ENCODE data around the gene MOCOS.

The MOCOS gene

DNA sequence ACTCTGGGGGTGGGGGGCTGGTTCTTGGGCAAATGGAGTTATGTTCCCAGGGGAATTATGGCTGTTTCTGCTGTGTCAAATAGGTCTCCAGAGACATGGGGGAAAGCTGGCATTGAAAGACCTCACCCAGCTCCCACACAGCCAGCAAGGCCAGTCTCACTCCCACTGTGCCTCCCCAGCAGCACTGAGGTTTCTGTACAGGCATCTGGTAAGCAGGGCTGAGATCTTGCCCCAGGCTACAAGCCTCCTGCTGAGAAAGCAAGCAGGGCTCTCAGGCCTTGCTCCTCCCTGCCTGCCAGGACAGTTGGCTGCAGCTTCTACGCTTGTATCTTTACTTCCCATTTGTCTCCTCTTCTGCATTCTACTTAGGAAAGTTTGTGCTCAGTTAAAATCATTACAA is 59.7 kb downstream of the MOCOS start:
- H3K4me2 ChIP-seq (ENCODE audit: low read length): no peak overlapping the region
- peaks cover 3% of the 10 kb centered on the region; the same call in 1 of the 2 replicates for H3K27me3 ChIP-seq (ENCODE audit: control insufficient read depth, low read length)
- H3K4me1 ChIP-seq (ENCODE audit: control insufficient read depth, low read length): peaks cover 5% of the 10 kb centered on the region
- no peaks in the 10 kb centered on the region for H3F3A ChIP-seq (ENCODE audit: control insufficient read depth, insufficient read depth)
- TF ChIP-seq EZH2phosphoT487 (IDR thresholded peaks at IDR 0.05; ENCODE audit: borderline replicate concordance, low read length): no peak
- TF ChIP-seq, protein P1, sequence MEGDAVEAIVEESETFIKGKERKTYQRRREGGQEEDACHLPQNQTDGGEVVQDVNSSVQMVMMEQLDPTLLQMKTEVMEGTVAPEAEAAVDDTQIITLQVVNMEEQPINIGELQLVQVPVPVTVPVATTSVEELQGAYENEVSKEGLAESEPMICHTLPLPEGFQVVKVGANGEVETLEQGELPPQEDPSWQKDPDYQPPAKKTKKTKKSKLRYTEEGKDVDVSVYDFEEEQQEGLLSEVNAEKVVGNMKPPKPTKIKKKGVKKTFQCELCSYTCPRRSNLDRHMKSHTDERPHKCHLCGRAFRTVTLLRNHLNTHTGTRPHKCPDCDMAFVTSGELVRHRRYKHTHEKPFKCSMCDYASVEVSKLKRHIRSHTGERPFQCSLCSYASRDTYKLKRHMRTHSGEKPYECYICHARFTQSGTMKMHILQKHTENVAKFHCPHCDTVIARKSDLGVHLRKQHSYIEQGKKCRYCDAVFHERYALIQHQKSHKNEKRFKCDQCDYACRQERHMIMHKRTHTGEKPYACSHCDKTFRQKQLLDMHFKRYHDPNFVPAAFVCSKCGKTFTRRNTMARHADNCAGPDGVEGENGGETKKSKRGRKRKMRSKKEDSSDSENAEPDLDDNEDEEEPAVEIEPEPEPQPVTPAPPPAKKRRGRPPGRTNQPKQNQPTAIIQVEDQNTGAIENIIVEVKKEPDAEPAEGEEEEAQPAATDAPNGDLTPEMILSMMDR (IDR thresholded peaks at IDR 0.05; ENCODE audit: low read depth, low read length, poor library complexity, severe bottlenecking): no peak
- H3K79me2 ChIP-seq (ENCODE audit: control insufficient read depth, low read length): no peaks in the 10 kb centered on the region
- no peak overlapping the region for H3K27ac ChIP-seq (ENCODE audit: low read depth, low read length)
- no peaks in the 10 kb centered on the region for H3K9me2 ChIP-seq (replicated peaks; ENCODE audit: control insufficient read depth, low read length)
- H3K9me3 ChIP-seq (ENCODE audit: control insufficient read depth, insufficient read depth, low read length): peaks cover 4% of the 10 kb centered on the region; the same call in 1 of the 2 replicates
- H4K20me1 ChIP-seq (ENCODE audit: control insufficient read depth, insufficient read depth, low read depth, low read length): no peaks in the 10 kb centered on the region
- no peaks in the 10 kb centered on the region for H3K36me3 ChIP-seq (ENCODE audit: control insufficient read depth, low read length)
- H3K4me3 ChIP-seq (ENCODE audit: low read length): no peak overlapping the region

DNA sequence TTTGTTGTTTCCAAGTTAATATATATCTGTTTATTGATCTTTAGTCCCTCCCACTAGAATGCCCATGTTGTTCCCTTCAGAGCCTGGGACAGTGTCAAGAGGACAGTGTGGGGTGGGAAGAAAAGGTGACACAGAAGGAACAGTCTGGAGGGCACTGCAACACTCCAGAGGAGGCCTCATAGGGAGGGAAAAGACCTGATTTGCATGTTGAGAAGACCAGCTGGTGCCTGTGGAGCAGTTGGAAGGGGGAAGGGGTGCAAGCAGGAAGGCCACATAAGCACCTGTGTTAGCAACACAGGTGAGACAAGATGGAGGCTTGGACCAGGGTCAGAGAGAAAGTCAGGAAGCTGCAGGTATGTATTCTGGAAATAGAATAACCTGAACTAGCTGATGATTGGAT is 62.1 kb downstream of the MOCOS start:
- no peak overlapping the region for H3K27ac ChIP-seq (ENCODE audit: low read depth, low read length)
- no peaks in the 10 kb centered on the region for H3K9me2 ChIP-seq (replicated peaks; ENCODE audit: control insufficient read depth, low read length)
- no peaks in the 10 kb centered on the region for H3K79me2 ChIP-seq (ENCODE audit: control insufficient read depth, low read length)
- no peak overlapping the region for H3K4me3 ChIP-seq (ENCODE audit: low read length)
- H3K27me3 ChIP-seq (ENCODE audit: control insufficient read depth, low read length): peaks cover 3% of the 10 kb centered on the region; the same call in 1 of the 2 replicates
- no peak for TF ChIP-seq EZH2phosphoT487 (IDR thresholded peaks at IDR 0.05; ENCODE audit: borderline replicate concordance, low read length)
- TF ChIP-seq, protein P1 (IDR thresholded peaks at IDR 0.05; ENCODE audit: low read depth, low read length, poor library complexity, severe bottlenecking): no peak
- H3K36me3 ChIP-seq (ENCODE audit: control insufficient read depth, low read length): no peaks in the 10 kb centered on the region
- H3K4me2 ChIP-seq (ENCODE audit: low read length): no peak overlapping the region
- H3K9me3 ChIP-seq (ENCODE audit: control insufficient read depth, insufficient read depth, low read length): peaks cover 4% of the 10 kb centered on the region; the same call in 1 of the 2 replicates
- H3F3A ChIP-seq (ENCODE audit: control insufficient read depth, insufficient read depth): no peaks in the 10 kb centered on the region
- no peaks in the 10 kb centered on the region for H4K20me1 ChIP-seq (ENCODE audit: control insufficient read depth, insufficient read depth, low read depth, low read length)
- peaks cover 5% of the 10 kb centered on the region for H3K4me1 ChIP-seq (ENCODE audit: control insufficient read depth, low read length)

DNA sequence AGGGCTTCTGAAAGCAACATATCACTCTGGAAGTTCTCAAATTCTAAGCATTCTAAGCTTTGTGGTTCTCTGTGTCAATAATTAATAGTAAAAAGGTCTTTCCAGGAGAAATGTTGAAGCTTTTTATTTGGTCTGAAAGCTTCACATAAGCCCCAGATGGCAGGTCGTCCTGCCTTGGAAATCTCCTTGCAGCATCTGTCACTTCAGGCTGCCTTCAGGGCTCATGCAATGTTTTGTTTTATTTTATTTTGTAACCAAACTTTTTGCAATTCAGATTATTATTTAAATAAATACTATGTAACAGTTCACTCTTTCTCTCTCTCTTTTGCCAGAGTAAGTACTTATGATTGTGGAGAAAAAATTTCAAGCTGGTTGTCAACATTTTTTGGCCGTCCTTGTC is 63.5 kb downstream of the MOCOS start:
- Histone ChIP-seq H3K4me1 (ENCODE audit: control insufficient read depth, low read length) (peaks cover 5% of the 10 kb centered on the region), H3K27me3 (ENCODE audit: control insufficient read depth, low read length) (peaks cover 3% of the 10 kb centered on the region; the same call in 1 of the 2 replicates), H3K9me2 (replicated peaks; ENCODE audit: control insufficient read depth, low read length) (no peaks in the 10 kb centered on the region), H4K20me1 (ENCODE audit: control insufficient read depth, insufficient read depth, low read depth, low read length) (no peaks in the 10 kb centered on the region), H3F3A (ENCODE audit: control insufficient read depth, insufficient read depth) (no peaks in the 10 kb centered on the region), H3K79me2 (ENCODE audit: control insufficient read depth, low read length) (no peaks in the 10 kb centered on the region), H3K9me3 (ENCODE audit: control insufficient read depth, insufficient read depth, low read length) (peaks cover 4% of the 10 kb centered on the region; the same call in 1 of the 2 replicates), H3K27ac (ENCODE audit: low read depth, low read length) (no peak overlapping the region), H3K4me3 (ENCODE audit: low read length) (no peak overlapping the region), H3K36me3 (ENCODE audit: control insufficient read depth, low read length) (no peaks in the 10 kb centered on the region), H3K4me2 (ENCODE audit: low read length) (no peak overlapping the region)
- no peak for TF ChIP-seq EZH2phosphoT487 (IDR thresholded peaks at IDR 0.05; ENCODE audit: borderline replicate concordance, low read length)
- TF ChIP-seq, protein P1 (IDR thresholded peaks at IDR 0.05; ENCODE audit: low read depth, low read length, poor library complexity, severe bottlenecking): no peak
